T-helper 1 cell treated with Interleukin-12 subunit alpha and Interleukin-12 subunit beta and Interleukin-4 antibody, amounts not matched to agents 30 μg/mL and 1 μg/mL, for 36 hours (primary cell): ENCODE data around the gene SPC25.
"Not testable (repeated sequence)": the region's sequence is repeated elsewhere in the genome, so short reads cannot be mapped to it uniquely, and the experiment has no call there.

Experiments used
- H3K27ac Mint-ChIP-seq: one replicate; pipeline ENCODE4 v1.8.0; 2021; ENCODE audit warnings: mild to moderate bottlenecking, mixed read lengths
- H3K27me3 Mint-ChIP-seq: one replicate; pipeline ENCODE4 v1.8.0; 2021; ENCODE audit warnings: low read depth, mixed read lengths
- H3K36me3 Mint-ChIP-seq: one replicate; pipeline ENCODE4 v1.8.0; 2021; ENCODE audit warnings: low read depth, mixed read lengths
- H3K4me1 Mint-ChIP-seq: one replicate; pipeline ENCODE4 v1.8.0; 2021; ENCODE audit warnings: low read depth, mixed read lengths
- H3K4me3 Mint-ChIP-seq: one replicate; pipeline ENCODE4 v1.8.0; 2021; ENCODE audit warnings: mild to moderate bottlenecking, moderate library complexity, mixed read lengths
- H3K9me3 Mint-ChIP-seq: one replicate; pipeline ENCODE4 v1.8.0; 2021; ENCODE audit warnings: mixed read lengths

SPC25 gene

GRCh38 chr2:168890006-168890782 is at the start of gene SPC25:
SPC25 (minus strand) TSS chr2:168890430; CDS start chr2:168889519, 911 bp downstream.
- Mint-ChIP-seq H3K27ac (peak within 1 kb of the TSS; percentile 94), H3K36me3 (peaks cover 19% of the 10 kb centered on the region), H3K4me1 (peaks cover 20% of the 10 kb centered on the region), H3K9me3 (no peaks in the 10 kb centered on the region), H3K27me3 (peaks cover 31% of the 10 kb centered on the region), H3K4me3 (peak within 1 kb of the TSS; percentile 99)

- Mint-ChIP-seq H3K9me3 (no peaks in the 10 kb centered on the region), H3K36me3 (no peaks in the 10 kb centered on the region), H3K27me3 (peaks cover 11% of the 10 kb centered on the region), H3K4me3 (no peak overlapping the region), H3K4me1 (no peaks in the 10 kb centered on the region), H3K27ac (no peak overlapping the region)
Measured at GRCh38 chr2:168939918-168940317, 49.7 kb upstream of the SPC25 start.

DNA sequence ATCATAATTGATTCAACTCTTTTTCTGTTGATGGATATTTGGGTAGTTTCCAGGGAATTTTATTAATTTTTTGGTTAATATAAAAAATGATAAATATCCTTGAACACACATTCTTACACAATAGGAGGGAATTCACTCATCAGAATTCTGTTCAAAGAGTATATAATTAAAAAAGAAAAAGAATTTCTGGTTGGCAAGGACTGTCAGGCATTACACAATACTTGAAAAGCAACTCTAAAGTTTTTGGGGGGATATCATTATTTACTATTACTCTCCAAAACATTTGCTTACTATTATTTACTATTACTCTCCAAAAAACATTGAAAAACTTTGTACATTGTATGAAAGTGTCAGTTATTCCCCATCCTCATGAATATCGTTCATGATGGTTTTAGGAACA is 48.8 kb upstream of the SPC25 start:
- peaks cover 9% of the 10 kb centered on the region for H3K27me3 Mint-ChIP-seq
- no peaks in the 10 kb centered on the region for H3K36me3 Mint-ChIP-seq
- H3K4me1 Mint-ChIP-seq, result no peaks in the 10 kb centered on the region
- no peaks in the 10 kb centered on the region for H3K9me3 Mint-ChIP-seq
- no peak overlapping the region for H3K4me3 Mint-ChIP-seq
- no peak overlapping the region for H3K27ac Mint-ChIP-seq

DNA sequence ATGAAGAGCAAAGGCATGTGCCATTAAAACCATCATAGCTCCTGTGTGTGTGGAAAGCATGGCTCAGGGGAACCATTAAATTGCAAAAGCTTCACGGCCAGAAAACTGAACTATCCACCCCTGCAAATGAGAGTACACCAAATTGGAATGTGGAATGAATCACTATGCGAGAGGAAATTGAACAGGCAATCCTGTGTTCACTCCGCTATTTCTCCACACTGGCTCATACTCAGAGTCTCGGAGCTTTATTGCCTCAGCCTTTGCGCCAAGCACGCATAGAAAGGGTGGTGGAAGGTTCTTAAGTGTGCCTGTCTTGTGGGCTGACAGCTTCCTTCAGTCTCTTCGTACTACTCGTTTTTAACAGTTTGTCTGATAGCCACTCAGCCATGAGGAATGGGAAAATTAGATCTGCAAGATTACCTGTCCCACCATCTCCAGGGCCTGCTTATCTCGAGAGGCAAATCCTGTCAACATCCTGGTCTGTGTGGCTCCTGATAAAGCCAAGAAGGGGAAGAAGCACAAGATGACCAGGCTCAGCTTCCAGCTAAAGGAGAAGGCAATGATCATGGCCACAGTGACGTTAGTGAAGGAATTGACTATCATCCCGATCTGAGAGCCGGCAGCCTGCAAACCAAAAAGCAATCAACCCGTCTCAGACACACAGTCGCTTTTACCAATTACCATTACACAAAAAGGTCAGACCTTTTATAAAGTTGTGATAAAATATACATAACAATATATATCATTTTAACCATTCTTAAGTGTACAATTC is 45.8 kb upstream of the SPC25 start:
- H3K4me1 Mint-ChIP-seq, result no peaks in the 10 kb centered on the region
- H3K9me3 Mint-ChIP-seq, result no peaks in the 10 kb centered on the region
- no peak overlapping the region for H3K4me3 Mint-ChIP-seq
- H3K27ac Mint-ChIP-seq, result no peak overlapping the region
- H3K27me3 Mint-ChIP-seq, result peaks cover 11% of the 10 kb centered on the region
- H3K36me3 Mint-ChIP-seq, result no peaks in the 10 kb centered on the region

GRCh38 chr2:168934826-168935225 is 44.6 kb upstream of the SPC25 start:
- Mint-ChIP-seq H3K4me3 (no peak overlapping the region), H3K27me3 (peaks cover 20% of the 10 kb centered on the region), H3K27ac (no peak overlapping the region), H3K36me3 (no peaks in the 10 kb centered on the region), H3K9me3 (no peaks in the 10 kb centered on the region), H3K4me1 (no peaks in the 10 kb centered on the region)

DNA sequence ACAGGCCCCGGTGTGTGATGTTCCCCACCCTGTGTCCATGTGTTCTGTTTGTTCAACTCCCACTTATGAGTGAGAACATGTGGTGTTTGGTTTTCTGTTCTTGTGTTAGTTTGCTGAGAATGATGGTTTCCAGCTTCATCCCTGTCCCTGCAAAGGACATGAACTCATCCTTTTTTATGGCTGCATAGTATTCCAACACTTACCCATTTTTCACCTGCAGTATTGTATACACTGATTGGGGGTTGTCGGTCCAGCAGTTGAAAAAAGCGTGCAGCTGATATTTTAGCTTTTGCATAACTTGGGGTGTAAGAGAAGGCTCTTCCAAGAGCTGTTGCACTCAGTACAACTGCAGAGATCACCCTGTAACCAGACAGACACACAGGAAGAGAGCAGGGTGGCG is 41.9 kb upstream of the SPC25 start:
- H3K27me3 Mint-ChIP-seq, result peaks cover 36% of the 10 kb centered on the region
- H3K4me3 Mint-ChIP-seq, H3K36me3 Mint-ChIP-seq, H3K4me1 Mint-ChIP-seq, H3K27ac Mint-ChIP-seq, H3K9me3 Mint-ChIP-seq: not testable (repeated sequence)

GRCh38 chr2:168930242-168930641 is 40.0 kb upstream of the SPC25 start:
- H3K9me3 Mint-ChIP-seq, result no peaks in the 10 kb centered on the region
- H3K4me3 Mint-ChIP-seq, result no peak overlapping the region
- H3K36me3 Mint-ChIP-seq, result no peaks in the 10 kb centered on the region
- H3K27ac Mint-ChIP-seq, result no peak overlapping the region
- H3K4me1 Mint-ChIP-seq, result no peaks in the 10 kb centered on the region
- H3K27me3 Mint-ChIP-seq, result peaks cover 32% of the 10 kb centered on the region

- Mint-ChIP-seq H3K27me3 (peaks cover 39% of the 10 kb centered on the region), H3K9me3 (no peaks in the 10 kb centered on the region), H3K4me1 (no peaks in the 10 kb centered on the region), H3K36me3 (no peaks in the 10 kb centered on the region), H3K27ac (no peak overlapping the region), H3K4me3 (no peak overlapping the region)
Measured at GRCh38 chr2:168929031-168929430, 38.8 kb upstream of the SPC25 start.

- Mint-ChIP-seq H3K9me3 (no peaks in the 10 kb centered on the region), H3K27ac (no peak overlapping the region), H3K4me3 (no peak overlapping the region), H3K36me3 (no peaks in the 10 kb centered on the region), H3K27me3 (peaks cover 42% of the 10 kb centered on the region), H3K4me1 (no peaks in the 10 kb centered on the region)
Measured at GRCh38 chr2:168928113-168928831, 38.0 kb upstream of the SPC25 start.

GRCh38 chr2:168926621-168927386 is 36.6 kb upstream of the SPC25 start:
- H3K36me3 Mint-ChIP-seq, result no peaks in the 10 kb centered on the region
- peaks cover 47% of the 10 kb centered on the region for H3K27me3 Mint-ChIP-seq
- H3K4me1 Mint-ChIP-seq, result no peaks in the 10 kb centered on the region
- H3K27ac Mint-ChIP-seq, result no peak overlapping the region
- H3K4me3 Mint-ChIP-seq, result no peak overlapping the region
- no peaks in the 10 kb centered on the region for H3K9me3 Mint-ChIP-seq

DNA sequence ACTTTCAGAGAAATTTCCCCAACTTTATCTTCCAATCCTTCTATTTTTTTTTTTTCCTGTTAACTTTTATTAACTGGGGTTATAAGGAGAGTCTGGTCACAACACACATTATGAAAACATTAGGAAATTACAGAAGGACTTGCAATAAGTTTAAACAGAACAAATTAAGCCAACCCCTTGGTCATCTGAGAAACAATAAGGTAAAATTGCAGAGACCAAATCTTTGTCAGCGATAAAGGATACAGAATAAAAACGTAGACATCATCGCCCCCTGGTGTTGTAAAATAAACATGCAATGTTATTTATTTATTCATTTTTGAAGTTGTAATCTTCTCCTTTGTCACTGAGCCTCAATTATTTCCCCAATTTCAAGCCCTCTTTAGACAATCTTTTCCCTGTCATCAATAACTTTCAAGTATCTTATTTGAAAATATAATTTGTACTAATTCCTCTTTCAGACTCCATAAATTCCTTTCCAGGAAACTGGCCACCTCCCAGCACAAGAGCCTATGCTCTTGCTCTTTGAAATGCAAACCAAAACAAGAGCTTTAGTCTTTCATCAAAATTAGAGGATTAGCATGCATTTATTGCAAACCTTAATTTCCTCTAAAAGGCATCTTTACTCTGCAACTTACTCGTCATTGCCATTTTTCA is 30.4 kb upstream of the SPC25 start:
- H3K4me3 Mint-ChIP-seq, result no peak overlapping the region
- H3K9me3 Mint-ChIP-seq, result no peaks in the 10 kb centered on the region
- no peaks in the 10 kb centered on the region for H3K36me3 Mint-ChIP-seq
- H3K27ac Mint-ChIP-seq, result no peak overlapping the region
- H3K4me1 Mint-ChIP-seq, result no peaks in the 10 kb centered on the region
- peaks cover 37% of the 10 kb centered on the region for H3K27me3 Mint-ChIP-seq

GRCh38 chr2:168916331-168916675 is 26.1 kb upstream of the SPC25 start:
- Mint-ChIP-seq H3K9me3 (no peaks in the 10 kb centered on the region), H3K27me3 (peaks cover 45% of the 10 kb centered on the region), H3K4me3 (no peak overlapping the region), H3K27ac (no peak overlapping the region), H3K4me1 (peaks cover 4% of the 10 kb centered on the region), H3K36me3 (no peaks in the 10 kb centered on the region)

DNA sequence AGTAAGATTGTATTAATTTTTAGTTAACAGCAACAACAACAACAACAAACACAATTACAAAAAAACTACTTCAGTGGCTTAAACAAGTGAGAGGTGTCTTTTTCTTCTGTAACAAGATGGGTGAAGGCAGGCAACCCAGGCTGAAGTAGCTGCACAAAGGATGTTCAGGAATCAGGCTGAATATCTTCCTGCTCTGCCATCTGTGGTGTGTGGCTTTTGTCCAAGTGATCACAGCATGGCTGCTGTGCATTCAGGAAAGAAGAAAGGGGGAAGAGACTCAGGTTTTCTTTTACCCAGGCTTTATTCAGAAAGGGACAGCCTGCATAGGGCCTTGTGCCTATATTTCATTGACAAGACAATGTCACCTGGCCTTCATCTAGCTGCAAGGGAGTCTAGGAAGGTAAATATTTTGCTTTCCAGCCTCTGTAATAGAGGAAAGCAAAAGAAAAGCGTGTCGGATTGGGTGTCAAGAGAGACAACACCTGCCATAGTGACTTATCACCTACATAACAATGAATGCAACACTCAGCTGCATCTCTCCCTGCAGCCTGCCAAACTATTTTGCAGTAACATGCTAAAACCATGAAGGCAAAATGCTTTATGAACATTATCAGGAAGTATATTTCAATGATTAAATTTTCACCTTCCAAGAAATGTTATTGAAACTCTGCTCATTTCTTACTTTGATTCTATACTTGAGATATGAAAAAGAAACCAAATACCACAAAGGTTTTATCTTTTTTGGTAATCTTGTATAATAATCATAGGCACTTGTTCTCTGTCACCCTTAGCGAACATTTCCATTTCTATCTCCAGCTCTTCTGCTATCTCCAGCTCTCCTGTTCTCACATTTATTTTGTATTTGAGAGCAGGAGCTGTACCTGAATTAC is 25.5 kb upstream of the SPC25 start:
- Mint-ChIP-seq H3K27me3 (peaks cover 45% of the 10 kb centered on the region), H3K4me1 (peaks cover 4% of the 10 kb centered on the region), H3K9me3 (no peaks in the 10 kb centered on the region), H3K36me3 (no peaks in the 10 kb centered on the region), H3K4me3 (no peak overlapping the region), H3K27ac (no peak overlapping the region)
